KMS-11 (cell line): ENCODE data around the gene LRRC74A.

ENCODE experiments used
- H2AFZ ChIP-seq: fragments of 200-600 bp; sonication (generic); 2 replicates; pipeline ENCODE4 v1.6.1; 2016; ENCODE audit warnings: antibody characterized with exemption, mixed run types, low read depth
- H3K27ac ChIP-seq: fragments of 200-600 bp; sonication (generic); 2 replicates; pipeline ENCODE4 v1.6.1; 2016; ENCODE audit warnings: mild to moderate bottlenecking, mixed run types
- H3K27me3 ChIP-seq: fragments of 200-600 bp; sonication (generic); 2 replicates; pipeline ENCODE4 v1.6.1; 2017; ENCODE audit warnings: mild to moderate bottlenecking, low read depth, mixed run types, moderate library complexity; ENCODE audit not compliant: insufficient read depth
- H3K36me3 ChIP-seq: fragments of 200-600 bp; sonication (generic); 2 replicates; pipeline ENCODE4 v1.6.1; 2017; ENCODE audit warnings: mild to moderate bottlenecking, mixed run types; ENCODE audit not compliant: insufficient read depth
- H3K4me1 ChIP-seq: fragments of 200-600 bp; sonication (generic); 2 replicates; pipeline ENCODE4 v1.6.1; 2016; ENCODE audit warnings: mild to moderate bottlenecking, low read depth, mixed run types; ENCODE audit not compliant: poor library complexity, severe bottlenecking
- H3K4me2 ChIP-seq: fragments of 200-600 bp; sonication (generic); 2 replicates; pipeline ENCODE4 v1.7.0; 2016; ENCODE audit warnings: mild to moderate bottlenecking, mixed run types
- H3K4me3 ChIP-seq: fragments of 200-600 bp; sonication (generic); IDR thresholded peaks from 2 replicates; pipeline ENCODE4 v1.6.1; 2017; ENCODE audit warnings: low read depth, low read length, mixed read lengths; ENCODE audit not compliant: insufficient read depth
- H3K79me2 ChIP-seq: fragments of 200-600 bp; sonication (generic); 2 replicates; pipeline ENCODE4 v1.6.1; 2016; ENCODE audit warnings: low read depth, mixed run types; ENCODE audit not compliant: insufficient read depth
- H3K9ac ChIP-seq: fragments of 200-600 bp; sonication (generic); 2 replicates; pipeline ENCODE4 v1.6.1; 2016; ENCODE audit warnings: mild to moderate bottlenecking, mixed run types
- H4K20me1 ChIP-seq: fragments of 200-600 bp; sonication (generic); 2 replicates; pipeline ENCODE4 v1.6.1; 2016; ENCODE audit warnings: mild to moderate bottlenecking, mixed run types; ENCODE audit not compliant: insufficient read depth
- CTCF ChIP-seq: fragments of 200-600 bp; sonication (generic); conservative IDR thresholded peaks from 2 replicates; pipeline ENCODE4 v1.6.1; 2017; ENCODE audit warnings: low read depth, mild to moderate bottlenecking, antibody characterized with exemption, low read length, moderate library complexity, mixed read lengths

The LRRC74A gene

GRCh38 chr14:76916040-76916715 lies 90.0 kb downstream of the LRRC74A start:
- no peak overlapping the region for H3K27ac ChIP-seq

GRCh38 chr14:76917158-76917596 lies 91.0 kb downstream of the LRRC74A start:
- Histone ChIP-seq H3K36me3 (no peaks in the 10 kb centered on the region), H3K79me2 (no peaks in the 10 kb centered on the region), H2AFZ (no peak overlapping the region), H3K27me3 (no peaks in the 10 kb centered on the region), H3K4me1 (peaks cover 29% of the 10 kb centered on the region), H3K4me2 (no peak overlapping the region), H3K4me3 (no peak overlapping the region), H3K9ac (no peak overlapping the region), H3K27ac (no peak overlapping the region), H4K20me1 (no peaks in the 10 kb centered on the region)
- TF ChIP-seq CTCF = peak; percentile 62

More at GRCh38 chr14:76916040-76916715, 90.0 kb downstream of the LRRC74A start:
- Histone ChIP-seq H3K9ac (no peak overlapping the region), H3K27me3 (no peaks in the 10 kb centered on the region), H3K4me1 (peaks cover 29% of the 10 kb centered on the region), H4K20me1 (no peaks in the 10 kb centered on the region), H3K4me2 (no peak overlapping the region), H3K36me3 (no peaks in the 10 kb centered on the region), H3K79me2 (no peaks in the 10 kb centered on the region), H3K4me3 (no peak overlapping the region), H2AFZ (no peak overlapping the region)
- no peak for TF ChIP-seq CTCF

DNA sequence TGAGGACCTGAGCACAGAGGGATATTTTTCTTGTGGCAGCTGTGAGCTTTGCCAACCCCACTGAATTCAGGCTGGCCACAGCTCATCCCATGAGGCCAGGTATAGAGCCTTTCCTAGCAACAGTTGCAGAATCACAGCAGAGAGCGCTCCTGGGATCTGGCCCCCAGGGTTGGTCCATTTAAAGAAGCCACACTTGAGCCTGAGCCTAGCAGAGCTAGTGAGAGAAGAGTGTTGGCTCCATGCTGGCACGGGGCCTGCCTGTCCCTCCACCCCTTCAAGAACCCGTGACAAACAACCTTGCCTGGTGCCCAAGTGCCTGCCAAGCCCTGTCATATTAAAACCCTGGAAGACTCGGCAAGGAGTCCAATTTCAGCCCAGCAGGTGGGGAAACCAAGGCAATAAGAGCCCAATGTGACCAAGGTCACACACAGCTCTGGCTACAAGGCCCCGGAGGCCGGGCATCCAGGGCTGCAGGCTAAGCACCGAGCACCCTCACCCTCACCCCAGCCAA lies 91.6 kb downstream of the LRRC74A start:
- H3K9ac ChIP-seq = no peak overlapping the region
- no peak overlapping the region for H3K4me3 ChIP-seq
- no peak for TF ChIP-seq CTCF
- no peak overlapping the region for H3K27ac ChIP-seq
- H4K20me1 ChIP-seq = no peaks in the 10 kb centered on the region
- no peaks in the 10 kb centered on the region for H3K27me3 ChIP-seq
- peaks cover 29% of the 10 kb centered on the region for H3K4me1 ChIP-seq
- no peak overlapping the region for H3K4me2 ChIP-seq
- H3K79me2 ChIP-seq = no peaks in the 10 kb centered on the region
- no peak overlapping the region for H2AFZ ChIP-seq
- no peaks in the 10 kb centered on the region for H3K36me3 ChIP-seq

GRCh38 chr14:76918256-76918781 lies 92.1 kb downstream of the LRRC74A start:
- H3K4me2 ChIP-seq = no peak overlapping the region
- H3K27ac ChIP-seq = no peak overlapping the region
- no peak overlapping the region for H3K9ac ChIP-seq
- H3K4me1 ChIP-seq = peaks cover 25% of the 10 kb centered on the region
- TF ChIP-seq CTCF = no peak
- H3K4me3 ChIP-seq = no peak overlapping the region
- no peaks in the 10 kb centered on the region for H3K27me3 ChIP-seq
- H3K79me2 ChIP-seq = no peaks in the 10 kb centered on the region
- no peaks in the 10 kb centered on the region for H4K20me1 ChIP-seq
- no peaks in the 10 kb centered on the region for H3K36me3 ChIP-seq
- no peak overlapping the region for H2AFZ ChIP-seq
